ENCODE measurements around the gene CFLAR. TPM values are rescaled to one million over a fixed set of nuclear protein-coding genes. Genes with fewer than 3 reads are reported as not detected.

Gene CFLAR
- total and polyA plus RNA-seq, 3 experiments from 2014 or later, result 172 to 303 (median 291) TPM

DNA sequence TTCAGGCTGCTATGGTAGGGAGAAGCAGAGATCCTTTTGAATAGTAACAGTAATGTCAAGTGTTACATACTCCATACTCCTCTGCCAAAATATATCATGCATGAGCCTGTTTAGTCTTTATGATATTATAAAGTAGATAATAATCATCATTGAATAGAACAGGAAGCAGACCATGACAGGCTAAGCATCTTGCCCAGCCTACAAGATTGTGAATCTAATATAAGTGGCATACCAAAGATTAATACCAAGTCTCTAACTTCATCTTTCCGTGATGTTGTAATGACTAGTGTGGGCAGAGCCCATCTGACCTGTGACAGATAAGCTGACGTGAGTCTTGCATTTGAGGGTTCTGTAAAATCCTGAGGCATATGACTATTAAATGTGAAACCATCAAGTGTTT is 31.1 kb upstream of the CFLAR start:
- no peak overlapping the region for H3K4me3 Mint-ChIP-seq
- H3K9me3 ChIP-seq (ENCODE audit: low read length), result no peaks in the 10 kb centered on the region
- peaks cover 14% of the 10 kb centered on the region for H3K36me3 ChIP-seq (ENCODE audit: insufficient read depth, low read length)
- CTCF ChIA-PET, result interaction anchor here (0.9 to 1.9 kb wide), 4 partner anchors 16 to 73 kb away, joined by 3 to 7 read pairs (median 4); no protein-coding TSS in a partner anchor
- peak overlapping the region in 1 of 8 donors; percentile 14 for H3K27ac Mint-ChIP-seq
- no peaks in the 10 kb centered on the region for H3K27me3 ChIP-seq (ENCODE audit: insufficient read depth, low read length, poor library complexity, severe bottlenecking)
- peaks cover 2 to 15% (median 8%) of the 10 kb centered on the region in 3 donors for H3K4me1 Mint-ChIP-seq
- H3K27ac ChIP-seq (ENCODE audit: low read depth, low read length), result no peak overlapping the region
- H3K27me3 Mint-ChIP-seq, result no peaks in the 10 kb centered on the region
- no peaks in the 10 kb centered on the region for H3K9me3 Mint-ChIP-seq
- H3K4me3 ChIP-seq (ENCODE audit: low read length), result no peak overlapping the region
- H3K36me3 Mint-ChIP-seq, result peaks cover 0 to 60% (median 5%) of the 10 kb centered on the region in 3 donors
- DNase-seq, result no peak
- H3K4me1 ChIP-seq (ENCODE audit: insufficient read depth, low read length), result no peaks in the 10 kb centered on the region
- POLR2A ChIA-PET, result no interaction called here

DNA sequence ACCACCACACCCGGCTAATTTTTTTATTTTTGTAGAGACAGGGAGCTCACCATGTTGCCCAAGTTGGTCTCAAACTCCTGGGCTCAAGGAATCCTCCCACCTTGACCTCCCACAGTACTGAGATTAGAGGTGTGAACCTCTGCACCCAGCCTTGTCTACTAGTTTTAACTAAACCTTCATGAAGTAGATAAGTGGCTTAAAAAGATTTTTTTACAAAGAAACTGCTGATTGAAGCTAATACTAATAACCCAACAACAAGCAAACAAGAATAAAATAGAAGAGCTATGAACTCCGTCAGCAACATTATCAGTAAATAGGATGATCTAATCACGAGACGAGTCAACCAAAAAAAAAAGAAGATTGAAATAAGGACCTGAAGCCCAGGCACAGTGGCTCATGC is 25.4 kb upstream of the CFLAR start:
- POLR2A ChIA-PET, result no interaction called here
- no peak overlapping the region for H3K27ac ChIP-seq (ENCODE audit: low read depth, low read length)

DNA sequence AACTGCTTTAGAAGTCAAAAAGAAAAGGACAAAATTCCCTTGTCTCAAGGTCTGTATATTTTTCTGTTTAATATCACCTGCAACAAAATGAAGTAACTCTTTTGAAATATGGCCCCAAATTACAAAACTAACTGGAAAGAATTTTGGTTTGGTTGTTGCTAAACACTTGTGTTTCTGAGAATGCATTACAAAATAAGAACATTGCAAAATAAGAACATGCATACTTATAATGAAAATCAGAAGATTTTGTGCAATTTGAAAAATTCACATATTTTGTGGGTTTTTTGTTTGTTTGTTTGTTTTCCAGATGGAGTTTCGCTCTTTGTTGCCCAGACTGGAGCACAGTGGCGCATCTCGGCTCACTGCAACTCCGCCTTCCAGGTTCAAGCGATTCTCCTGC is 22.4 kb upstream of the CFLAR start:
- H3K4me1 Mint-ChIP-seq, result no peaks in the 10 kb centered on the region
- H3K27ac ChIP-seq (ENCODE audit: low read depth, low read length), result no peak overlapping the region
- no peak overlapping the region for H3K4me3 ChIP-seq (ENCODE audit: low read length)
- H3K4me1 ChIP-seq (ENCODE audit: insufficient read depth, low read length), result no peaks in the 10 kb centered on the region
- no peaks in the 10 kb centered on the region for H3K36me3 ChIP-seq (ENCODE audit: insufficient read depth, low read length)
- no peaks in the 10 kb centered on the region for H3K27me3 ChIP-seq (ENCODE audit: insufficient read depth, low read length, poor library complexity, severe bottlenecking)
- H3K27me3 Mint-ChIP-seq, result no peaks in the 10 kb centered on the region
- CTCF ChIA-PET, result no interaction called here
- H3K9me3 ChIP-seq (ENCODE audit: low read length), result no peaks in the 10 kb centered on the region
- DNase-seq, result no peak
- POLR2A ChIA-PET, result interaction anchor here (1.0 kb wide), 1 partner anchor 21 kb away, joined by 3 read pairs; no protein-coding TSS in a partner anchor
- H3K36me3 Mint-ChIP-seq, result peaks cover 0 to 6% (median 3%) of the 10 kb centered on the region in 3 donors
- no peak overlapping the region for H3K4me3 Mint-ChIP-seq
- H3K9me3 Mint-ChIP-seq, result no peaks in the 10 kb centered on the region
- H3K27ac Mint-ChIP-seq, result peak overlapping the region in 1 of 8 donors; percentile 15

More for the DNA sequence above, 25.4 kb upstream of the CFLAR start:
- Mint-ChIP-seq H3K36me3 (peaks cover 0 to 29% (median 5%) of the 10 kb centered on the region in 3 donors), H3K4me3 (no peak overlapping the region), H3K9me3 (no peaks in the 10 kb centered on the region), H3K27me3 (no peaks in the 10 kb centered on the region), H3K27ac (peak overlapping the region in 1 of 8 donors; percentile 61), H3K4me1 (no peaks in the 10 kb centered on the region)
- CTCF ChIA-PET, result interaction anchor here (1.1 to 1.9 kb wide), 3 partner anchors 16 to 27 kb away, joined by 3 to 5 read pairs (median 4); no protein-coding TSS in a partner anchor
- Histone ChIP-seq H3K27me3 (ENCODE audit: insufficient read depth, low read length, poor library complexity, severe bottlenecking) (no peaks in the 10 kb centered on the region), H3K4me1 (ENCODE audit: insufficient read depth, low read length) (no peaks in the 10 kb centered on the region), H3K9me3 (ENCODE audit: low read length) (no peaks in the 10 kb centered on the region), H3K4me3 (ENCODE audit: low read length) (no peak overlapping the region), H3K36me3 (ENCODE audit: insufficient read depth, low read length) (no peaks in the 10 kb centered on the region)
- no peak for DNase-seq

DNA sequence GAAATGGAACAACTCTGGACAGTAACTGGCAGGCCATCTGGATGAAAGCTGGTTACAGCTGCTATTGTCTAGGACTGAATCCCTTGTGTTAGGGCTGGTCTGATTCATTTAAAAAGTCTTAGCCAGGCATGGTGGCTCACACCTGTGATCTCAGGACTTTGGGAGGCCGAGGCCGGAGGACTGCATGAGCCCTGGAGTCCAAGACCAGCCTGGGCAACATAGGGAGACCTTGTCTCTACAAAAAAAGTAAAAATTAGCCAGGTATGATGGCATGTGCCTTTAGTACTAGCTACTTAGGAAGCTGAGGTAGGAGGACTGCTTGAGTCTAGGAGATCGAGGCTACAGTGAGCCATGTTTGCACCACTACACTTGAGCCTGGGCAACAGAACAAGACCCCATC is 15.5 kb upstream of the CFLAR start:
- Histone ChIP-seq H3K4me1 (ENCODE audit: insufficient read depth, low read length) (no peaks in the 10 kb centered on the region), H3K36me3 (ENCODE audit: insufficient read depth, low read length) (no peaks in the 10 kb centered on the region), H3K27ac (ENCODE audit: low read depth, low read length) (no peak overlapping the region), H3K27me3 (ENCODE audit: insufficient read depth, low read length, poor library complexity, severe bottlenecking) (no peaks in the 10 kb centered on the region), H3K9me3 (ENCODE audit: low read length) (no peaks in the 10 kb centered on the region), H3K4me3 (ENCODE audit: low read length) (no peak overlapping the region)
- CTCF ChIA-PET, result no interaction called here
- Mint-ChIP-seq H3K27ac (no peak overlapping the region), H3K9me3 (no peaks in the 10 kb centered on the region), H3K4me1 (no peaks in the 10 kb centered on the region), H3K4me3 (no peak overlapping the region), H3K27me3 (no peaks in the 10 kb centered on the region), H3K36me3 (peaks cover 0 to 3% (median 0%) of the 10 kb centered on the region in 3 donors)
- DNase-seq, result no peak
- POLR2A ChIA-PET, result no interaction called here

DNA sequence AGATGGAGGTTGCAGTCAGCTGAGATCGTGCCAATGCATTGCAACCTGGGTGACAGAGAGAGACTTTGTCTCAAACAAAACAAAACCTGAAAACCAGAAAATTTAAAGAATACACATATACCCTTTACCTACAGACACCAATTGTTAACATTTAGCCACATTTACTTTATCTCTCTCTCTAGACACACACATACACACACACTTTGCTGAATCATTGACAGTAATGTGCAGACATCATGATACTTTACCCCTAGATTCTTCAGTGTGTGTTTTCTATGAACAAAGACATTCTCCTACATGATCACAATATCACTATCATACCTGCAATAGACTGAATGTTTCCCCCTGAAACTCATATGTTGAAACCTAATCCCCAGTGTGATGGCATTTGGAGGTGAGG is 10.2 kb upstream of the CFLAR start:
- H3K4me3 Mint-ChIP-seq, result no peak overlapping the region
- no peak overlapping the region for H3K4me3 ChIP-seq (ENCODE audit: low read length)
- POLR2A ChIA-PET, result no interaction called here
- peak overlapping the region in 1 of 8 donors; percentile 25 for H3K27ac Mint-ChIP-seq
- H3K36me3 Mint-ChIP-seq, result peaks cover 0 to 5% (median 1%) of the 10 kb centered on the region in 3 donors
- H3K4me1 Mint-ChIP-seq, result no peaks in the 10 kb centered on the region
- no peaks in the 10 kb centered on the region for H3K9me3 ChIP-seq (ENCODE audit: low read length)
- H3K27me3 ChIP-seq (ENCODE audit: insufficient read depth, low read length, poor library complexity, severe bottlenecking), result no peaks in the 10 kb centered on the region
- H3K36me3 ChIP-seq (ENCODE audit: insufficient read depth, low read length), result no peaks in the 10 kb centered on the region
- H3K9me3 Mint-ChIP-seq, result no peaks in the 10 kb centered on the region
- no peak overlapping the region for H3K27ac ChIP-seq (ENCODE audit: low read depth, low read length)
- CTCF ChIA-PET, result interaction anchor here (0.9 kb wide), 1 partner anchor 16 kb away, joined by 3 read pairs; no protein-coding TSS in a partner anchor
- no peaks in the 10 kb centered on the region for H3K4me1 ChIP-seq (ENCODE audit: insufficient read depth, low read length)
- DNase-seq, result no peak
- H3K27me3 Mint-ChIP-seq, result no peaks in the 10 kb centered on the region

DNA sequence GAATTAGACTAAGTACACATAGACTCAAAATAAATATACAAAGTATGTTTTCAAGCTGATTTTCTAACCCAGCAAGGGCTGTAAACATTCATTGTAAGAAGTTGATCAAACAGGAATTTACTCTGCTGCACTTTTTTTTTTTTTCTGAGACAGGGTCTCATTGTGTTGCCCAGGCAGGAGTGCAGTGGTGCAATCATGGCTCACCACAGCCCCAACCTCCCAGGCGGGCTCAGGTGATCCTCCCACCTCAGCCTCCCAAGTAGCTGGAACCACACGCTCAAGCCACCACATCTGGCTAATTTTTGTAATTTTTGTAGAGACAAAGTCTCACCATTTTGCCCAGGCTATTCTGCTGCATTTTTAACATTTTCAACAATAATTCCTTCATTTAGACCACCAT is 8.3 kb upstream of the CFLAR start:
- Histone ChIP-seq H3K4me1 (ENCODE audit: insufficient read depth, low read length) (no peaks in the 10 kb centered on the region), H3K4me3 (ENCODE audit: low read length) (no peak overlapping the region), H3K27me3 (ENCODE audit: insufficient read depth, low read length, poor library complexity, severe bottlenecking) (no peaks in the 10 kb centered on the region), H3K9me3 (ENCODE audit: low read length) (no peaks in the 10 kb centered on the region), H3K36me3 (ENCODE audit: insufficient read depth, low read length) (no peaks in the 10 kb centered on the region), H3K27ac (ENCODE audit: low read depth, low read length) (no peak overlapping the region)
- H3K4me3 Mint-ChIP-seq, result no peak overlapping the region
- ChIA-PET CTCF (interaction anchor here (1.0 to 1.8 kb wide), 3 partner anchors 8 to 125 kb away, joined by 3 to 6 read pairs (median 3); partner anchors contain the start of genes CFLAR and HYCC2), POLR2A (interaction anchor here (0.7 kb wide), 1 partner anchor 25 kb away, joined by 4 read pairs; no protein-coding TSS in a partner anchor)
- H3K27ac Mint-ChIP-seq, result no peak overlapping the region
- H3K9me3 Mint-ChIP-seq, result no peaks in the 10 kb centered on the region
- no peak for DNase-seq
- peaks cover 0 to 5% (median 1%) of the 10 kb centered on the region in 3 donors for H3K36me3 Mint-ChIP-seq
- peaks cover 0 to 9% (median 4%) of the 10 kb centered on the region in 3 donors for H3K4me1 Mint-ChIP-seq
- no peaks in the 10 kb centered on the region for H3K27me3 Mint-ChIP-seq

DNA sequence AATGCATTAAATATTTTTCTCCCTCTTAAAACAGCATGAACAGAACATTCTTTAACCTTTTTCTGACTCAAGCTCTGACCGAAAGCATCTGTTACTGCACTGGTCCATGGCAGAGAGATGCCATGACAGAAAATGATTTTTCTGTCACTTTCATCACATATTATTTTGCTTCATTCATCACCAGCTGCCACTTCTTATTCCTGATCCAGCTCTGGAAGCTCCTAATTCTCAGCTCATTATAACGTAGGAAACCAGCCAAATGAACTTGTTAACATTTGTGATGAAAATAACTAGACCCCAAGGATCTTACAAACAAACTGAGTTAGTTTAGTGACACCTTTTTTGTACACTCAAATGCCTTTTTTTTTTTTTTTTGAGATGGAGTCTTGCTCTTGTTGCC is 7.6 kb upstream of the CFLAR start:
- POLR2A ChIA-PET, result interaction anchor here (0.7 kb wide), 1 partner anchor 74 kb away, joined by 8 read pairs; the partner anchor contains the start of gene CASP10
- no peaks in the 10 kb centered on the region for H3K9me3 ChIP-seq (ENCODE audit: low read length)
- H3K27ac ChIP-seq (ENCODE audit: low read depth, low read length), result no peak overlapping the region
- peaks cover under 1 to 15% (median 5%) of the 10 kb centered on the region in 3 donors for H3K4me1 Mint-ChIP-seq
- DNase-seq, result no peak
- H3K9me3 Mint-ChIP-seq, result no peaks in the 10 kb centered on the region
- no peaks in the 10 kb centered on the region for H3K36me3 ChIP-seq (ENCODE audit: insufficient read depth, low read length)
- CTCF ChIA-PET, result interaction anchor here (1.0 to 1.7 kb wide), 2 partner anchors 39 to 124 kb away, joined by 3 to 4 read pairs; no protein-coding TSS in a partner anchor
- H3K4me3 Mint-ChIP-seq, result no peak overlapping the region
- no peak overlapping the region for H3K27ac Mint-ChIP-seq
- H3K27me3 Mint-ChIP-seq, result no peaks in the 10 kb centered on the region
- no peaks in the 10 kb centered on the region for H3K27me3 ChIP-seq (ENCODE audit: insufficient read depth, low read length, poor library complexity, severe bottlenecking)
- H3K4me1 ChIP-seq (ENCODE audit: insufficient read depth, low read length), result no peaks in the 10 kb centered on the region
- H3K36me3 Mint-ChIP-seq, result peaks cover 0 to 5% (median 1%) of the 10 kb centered on the region in 3 donors
- no peak overlapping the region for H3K4me3 ChIP-seq (ENCODE audit: low read length)

DNA sequence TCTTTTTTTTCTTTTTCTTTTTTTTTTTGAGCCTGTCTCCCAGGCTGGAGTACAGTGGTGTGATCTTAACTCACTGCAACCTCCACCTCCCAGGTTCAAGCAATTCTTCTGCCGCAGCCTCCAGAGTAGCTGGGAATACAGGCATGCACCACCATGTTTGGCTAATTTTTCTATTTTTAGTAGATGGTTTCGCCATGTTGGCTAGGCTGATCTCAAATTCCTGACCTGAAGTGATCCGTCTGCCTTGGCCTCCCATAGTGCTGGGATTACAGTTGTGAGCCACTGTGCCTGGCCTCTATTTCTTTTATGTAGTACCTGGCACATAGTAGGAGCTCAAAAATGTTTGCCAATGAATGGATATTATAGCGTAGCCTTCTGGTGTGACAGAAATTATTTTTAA is 6.8 kb upstream of the CFLAR start:
- Mint-ChIP-seq H3K36me3 (peaks cover 0 to 5% (median 1%) of the 10 kb centered on the region in 3 donors), H3K4me1 (peaks cover 3 to 20% (median 10%) of the 10 kb centered on the region in 3 donors), H3K4me3 (no peak overlapping the region), H3K9me3 (no peaks in the 10 kb centered on the region), H3K27ac (no peak overlapping the region), H3K27me3 (no peaks in the 10 kb centered on the region)
- Histone ChIP-seq H3K4me3 (ENCODE audit: low read length) (no peak overlapping the region), H3K9me3 (ENCODE audit: low read length) (no peaks in the 10 kb centered on the region), H3K27me3 (ENCODE audit: insufficient read depth, low read length, poor library complexity, severe bottlenecking) (no peaks in the 10 kb centered on the region), H3K4me1 (ENCODE audit: insufficient read depth, low read length) (peaks cover under 1% of the 10 kb centered on the region), H3K27ac (ENCODE audit: low read depth, low read length) (no peak overlapping the region), H3K36me3 (ENCODE audit: insufficient read depth, low read length) (no peaks in the 10 kb centered on the region)
- DNase-seq, result no peak
- ChIA-PET CTCF (interaction anchor here (1.7 kb wide), 1 partner anchor 40 kb away, joined by 4 read pairs; no protein-coding TSS in a partner anchor), POLR2A (no interaction called here)
